Measurements from ENCODE around the gene OR4K14.

- TF ChIP-seq, protein P1, sequence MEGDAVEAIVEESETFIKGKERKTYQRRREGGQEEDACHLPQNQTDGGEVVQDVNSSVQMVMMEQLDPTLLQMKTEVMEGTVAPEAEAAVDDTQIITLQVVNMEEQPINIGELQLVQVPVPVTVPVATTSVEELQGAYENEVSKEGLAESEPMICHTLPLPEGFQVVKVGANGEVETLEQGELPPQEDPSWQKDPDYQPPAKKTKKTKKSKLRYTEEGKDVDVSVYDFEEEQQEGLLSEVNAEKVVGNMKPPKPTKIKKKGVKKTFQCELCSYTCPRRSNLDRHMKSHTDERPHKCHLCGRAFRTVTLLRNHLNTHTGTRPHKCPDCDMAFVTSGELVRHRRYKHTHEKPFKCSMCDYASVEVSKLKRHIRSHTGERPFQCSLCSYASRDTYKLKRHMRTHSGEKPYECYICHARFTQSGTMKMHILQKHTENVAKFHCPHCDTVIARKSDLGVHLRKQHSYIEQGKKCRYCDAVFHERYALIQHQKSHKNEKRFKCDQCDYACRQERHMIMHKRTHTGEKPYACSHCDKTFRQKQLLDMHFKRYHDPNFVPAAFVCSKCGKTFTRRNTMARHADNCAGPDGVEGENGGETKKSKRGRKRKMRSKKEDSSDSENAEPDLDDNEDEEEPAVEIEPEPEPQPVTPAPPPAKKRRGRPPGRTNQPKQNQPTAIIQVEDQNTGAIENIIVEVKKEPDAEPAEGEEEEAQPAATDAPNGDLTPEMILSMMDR (IDR thresholded peaks at IDR 0.05; ENCODE audit: low read depth, low read length, poor library complexity, severe bottlenecking), result no peak
- TF ChIP-seq EZH2phosphoT487 (IDR thresholded peaks at IDR 0.05; ENCODE audit: borderline replicate concordance, low read length), result no peak
Observed at GRCh38 chr14:19993438-19993837, 25.7 kb downstream of the OR4K14 start.

Measured in DOHH2 (cell line).